Epithelial cell of proximal tubule (primary cell): ENCODE measurements around the gene IFRD2. TPM values are rescaled to one million over a fixed set of nuclear protein-coding genes. Genes with fewer than 3 reads are reported as not detected.

ENCODE experiments used
- DNase-seq: peaks from one replicate; pipeline ENCODE4 v3.0.0-alpha.2; 2011; ENCODE audit warnings: low read depth
- H3K4me3 ChIP-seq: 2 replicates; pipeline ENCODE4 v1.5.1; 2011; ENCODE audit warnings: low read depth, mild to moderate bottlenecking, low read length
- CTCF ChIP-seq: conservative IDR thresholded peaks from 2 replicates; pipeline ENCODE4 v1.5.1; 2012; ENCODE audit warnings: low read depth, mild to moderate bottlenecking, low read length
- total RNA-seq: library from RNA; depleted of rRNA; stranded (reverse); fragments of >200 nt; gene quantifications from 2 replicates; pipeline ENCODE4 v1.2.3, GENCODE V29; 2015

Gene IFRD2
- total RNA-seq, 1 donor from 2014 or later, result 76.6 TPM

DNA sequence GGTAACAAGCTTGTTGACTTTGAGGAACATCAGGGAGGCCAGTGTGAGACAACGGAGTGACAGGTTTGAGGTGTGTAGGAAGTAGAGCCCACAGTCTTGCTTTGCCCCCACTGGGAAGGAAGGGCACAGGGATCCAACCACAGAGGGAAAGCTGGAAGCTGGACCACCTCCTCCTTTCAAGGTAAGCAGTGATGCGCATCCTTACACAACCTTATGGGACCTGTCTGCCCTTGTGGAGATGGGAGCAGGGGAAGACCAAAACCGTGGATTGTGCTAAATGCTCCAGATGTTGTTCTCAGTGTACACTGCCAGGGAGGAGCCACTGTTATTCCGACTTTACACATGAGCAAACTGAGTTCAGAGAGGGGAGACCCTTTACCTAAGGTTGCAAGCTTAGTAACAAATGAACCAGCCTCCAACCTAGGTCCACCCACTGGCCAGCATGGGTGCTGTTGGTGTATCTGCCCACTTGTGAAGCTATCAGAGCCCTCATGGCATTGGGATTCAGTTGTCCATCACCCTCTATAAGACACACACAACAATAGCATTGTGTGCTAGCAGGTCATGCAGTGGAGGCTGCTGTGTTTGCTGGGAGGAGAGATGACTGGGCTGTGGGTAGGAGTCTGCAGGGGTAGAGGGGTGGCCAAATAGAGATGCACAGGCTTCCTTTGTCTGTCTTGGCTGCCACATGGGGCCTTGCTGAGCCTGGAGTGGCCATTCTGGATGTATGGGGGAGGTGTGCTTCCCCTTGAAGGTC, 13.9 kb downstream of the IFRD2 start:
- DNase-seq, result no peak
- no peak for TF ChIP-seq CTCF
- H3K4me3 ChIP-seq, result no peak overlapping the region

DNA sequence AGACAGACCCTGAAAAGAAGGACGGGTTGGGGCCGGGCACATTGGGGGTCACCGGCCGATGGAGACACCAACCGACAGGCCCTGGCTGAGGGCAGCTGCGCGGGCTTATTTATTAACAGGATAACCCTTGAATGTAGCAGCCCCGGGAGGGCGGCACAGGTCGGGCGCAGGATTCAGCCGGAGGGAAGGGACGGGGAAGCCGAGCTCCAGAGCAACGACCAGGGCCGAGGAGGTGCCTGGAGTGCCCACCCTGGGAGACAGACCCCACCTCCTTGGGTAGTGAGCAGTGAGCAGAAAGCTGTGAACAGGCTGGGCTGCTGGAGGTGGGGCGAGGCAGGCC, 15.5 kb downstream of the IFRD2 start:
- no peak overlapping the region for H3K4me3 ChIP-seq
- no peak for DNase-seq
- no peak for TF ChIP-seq CTCF

- no peak for TF ChIP-seq CTCF
- H3K4me3 ChIP-seq, result no peak overlapping the region
- no peak for DNase-seq
These were observed 16.1 kb downstream of the IFRD2 start for GRCh38 chr3:50275996-50276761.

GRCh38 chr3:50275141-50275995, 16.9 kb downstream of the IFRD2 start:
- DNase-seq, result no peak
- no peak for TF ChIP-seq CTCF

GRCh38 chr3:50274371-50275104, 17.7 kb downstream of the IFRD2 start:
- TF ChIP-seq CTCF, result peak; percentile 80
- no peak overlapping the region for H3K4me3 ChIP-seq
- no peak for DNase-seq

More at GRCh38 chr3:50275141-50275995, 16.9 kb downstream of the IFRD2 start:
- H3K4me3 ChIP-seq, result no peak overlapping the region

DNA sequence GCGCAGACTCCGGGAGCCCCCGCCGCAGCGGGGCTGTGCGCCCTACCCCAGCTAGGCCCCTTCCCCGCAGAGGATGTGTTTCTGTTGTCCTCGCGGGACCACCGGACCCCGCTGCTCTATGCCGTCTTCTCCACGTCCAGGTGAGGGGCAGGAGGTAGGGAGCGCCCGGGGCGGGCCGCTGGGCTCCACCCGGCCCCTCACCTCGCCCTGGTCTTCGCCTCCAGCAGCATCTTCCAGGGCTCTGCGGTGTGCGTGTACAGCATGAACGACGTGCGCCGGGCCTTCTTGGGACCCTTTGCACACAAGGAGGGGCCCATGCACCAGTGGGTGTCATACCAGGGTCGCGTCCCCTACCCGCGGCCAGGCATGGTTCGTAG, 18.6 kb downstream of the IFRD2 start:
- TF ChIP-seq CTCF, result no peak
- no peak for DNase-seq
- H3K4me3 ChIP-seq, result no peak overlapping the region
